ENCODE measurements around the gene DSTN. TPM values are rescaled to one million over a fixed set of nuclear protein-coding genes. Genes with fewer than 3 reads are reported as not detected.

DSTN gene
- total RNA-seq, 1 experiment from 2014 or later, result 202 TPM

- Histone ChIP-seq H3K9ac (ENCODE audit: low read length) (no peak overlapping the region), H3K79me2 (ENCODE audit: insufficient read depth, low read length) (no peaks in the 10 kb centered on the region; the same call in 1 of the 2 replicates), H3K4me2 (ENCODE audit: low read length) (no peak overlapping the region), H3K4me3 (replicated peaks in 1 of 2; ENCODE audit: low read depth in 1 of 2, low read length in 2 of 2) (no peak overlapping the region), H2AFZ (ENCODE audit: low read depth, low read length, poor library complexity, severe bottlenecking) (no peak overlapping the region), H3K4me1 (ENCODE audit: control insufficient read depth in 1 of 2, insufficient read depth in 2 of 2, low read length in 2 of 2) (no peaks in the 10 kb centered on the region), H4K20me1 (ENCODE audit: insufficient read depth) (no peaks in the 10 kb centered on the region), H3K9me3 (ENCODE audit: control insufficient read depth in 1 of 2, insufficient read depth in 1 of 2, low read depth in 1 of 2, low read length in 2 of 2) (no peaks in the 10 kb centered on the region), H3K9me2 (ENCODE audit: insufficient read depth) (no peaks in the 10 kb centered on the region), H3K27me3 (ENCODE audit: insufficient read depth, low read length) (no peaks in the 10 kb centered on the region), H3K36me3 (ENCODE audit: control insufficient read depth in 1 of 2, insufficient read depth in 2 of 2, low read length in 2 of 2) (peaks cover 21 to 25% of the 10 kb centered on the region in 2 experiments; a peak in 3 of 4 replicates), H3K27ac (ENCODE audit: low read depth, low read length) (no peak overlapping the region)
- DNase-seq (ENCODE audit: low read depth, low spot score), result no peak
- TF ChIP-seq ZNF274 (IDR thresholded peaks at IDR 0.05; ENCODE audit: low read depth, low read length) (no peak), SP1 (IDR thresholded peaks at IDR 0.05; ENCODE audit: low read depth) (no peak), EZH2 (IDR thresholded peaks at IDR 0.05) (no peak), POLR2A (IDR thresholded peaks at IDR 0.05; ENCODE audit: borderline replicate concordance, extremely low read depth, insufficient read depth, insufficient read length) (no peak), TCF7L2 (IDR thresholded peaks at IDR 0.05; ENCODE audit: borderline replicate concordance, extremely low read depth, insufficient read depth, insufficient read length) (no peak), ZFX (IDR thresholded peaks at IDR 0.05) (no peak), JUND (IDR thresholded peaks at IDR 0.05) (no peak), SIN3A (IDR thresholded peaks at IDR 0.05; ENCODE audit: low read depth) (no peak), RAD21 (IDR thresholded peaks at IDR 0.05; ENCODE audit: low read depth) (no peak)
- TF ChIP-seq, protein P1, sequence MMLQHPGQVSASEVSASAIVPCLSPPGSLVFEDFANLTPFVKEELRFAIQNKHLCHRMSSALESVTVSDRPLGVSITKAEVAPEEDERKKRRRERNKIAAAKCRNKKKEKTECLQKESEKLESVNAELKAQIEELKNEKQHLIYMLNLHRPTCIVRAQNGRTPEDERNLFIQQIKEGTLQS (IDR thresholded peaks at IDR 0.05), result no peak
- intact Hi-C loops (cut with micrococcal nuclease), result no loop called here
- CTCF ChIA-PET, result no interaction called here
- POLR2A ChIA-PET, result no interaction called here
- ATAC-seq, result peak; percentile 40; the same call in 1 of the 2 replicates
- BruUV-seq (replicated peaks), result no TSS peak
- RAD21 ChIA-PET (ENCODE audit: low non-redundant PET in 1 of 2, low total read pairs in 2 of 2, uncharacterized antibody in 2 of 2, unreplicated experiment in 2 of 2), result no interaction called here
These were observed 66.9 kb downstream of the DSTN start for GRCh38 chr20:17636523-17637412.

DNA sequence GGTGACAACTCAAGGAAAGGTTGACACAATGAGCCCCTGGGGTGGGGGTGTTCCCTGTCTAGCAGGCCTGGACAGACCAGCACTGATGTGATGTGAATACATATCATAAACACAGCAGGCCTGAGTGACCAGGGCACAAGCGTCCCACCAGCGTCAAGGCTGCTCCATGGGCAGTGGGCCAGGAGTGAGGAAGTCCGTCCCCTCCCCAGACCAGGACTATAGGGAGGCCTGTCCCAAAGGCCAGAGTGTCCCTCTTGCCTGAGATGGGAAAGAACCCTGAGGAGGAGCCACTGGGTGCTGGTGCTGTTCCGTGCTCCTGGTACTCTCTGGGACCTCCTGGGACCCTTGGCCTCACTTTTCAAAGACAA is 67.5 kb downstream of the DSTN start:
- DNase-seq (ENCODE audit: low read depth, low spot score) (no peak), ATAC-seq (no peak)
- no peaks in the 10 kb centered on the region; the same call in 1 of the 2 replicates for H3K79me2 ChIP-seq (ENCODE audit: insufficient read depth, low read length)
- H3K9me2 ChIP-seq (ENCODE audit: insufficient read depth), result no peaks in the 10 kb centered on the region
- peaks cover 15 to 19% of the 10 kb centered on the region in 2 experiments; a peak in 3 of 4 replicates for H3K36me3 ChIP-seq (ENCODE audit: control insufficient read depth in 1 of 2, insufficient read depth in 2 of 2, low read length in 2 of 2)
- H2AFZ ChIP-seq (ENCODE audit: low read depth, low read length, poor library complexity, severe bottlenecking), result no peak overlapping the region
- no TSS peak for BruUV-seq (replicated peaks)
- no peak overlapping the region for H3K4me2 ChIP-seq (ENCODE audit: low read length)
- no peaks in the 10 kb centered on the region for H4K20me1 ChIP-seq (ENCODE audit: insufficient read depth)
- ChIA-PET RAD21 (ENCODE audit: low non-redundant PET in 1 of 2, low total read pairs in 2 of 2, uncharacterized antibody in 2 of 2, unreplicated experiment in 2 of 2) (no interaction called here), CTCF (no interaction called here), POLR2A (no interaction called here)
- H3K9me3 ChIP-seq (ENCODE audit: control insufficient read depth in 1 of 2, insufficient read depth in 1 of 2, low read depth in 1 of 2, low read length in 2 of 2), result no peaks in the 10 kb centered on the region
- H3K27ac ChIP-seq (ENCODE audit: low read depth, low read length), result no peak overlapping the region
- intact Hi-C loops (cut with micrococcal nuclease), result no loop called here
- H3K27me3 ChIP-seq (ENCODE audit: insufficient read depth, low read length), result no peaks in the 10 kb centered on the region
- no peaks in the 10 kb centered on the region for H3K4me1 ChIP-seq (ENCODE audit: control insufficient read depth in 1 of 2, insufficient read depth in 2 of 2, low read length in 2 of 2)
- H3K4me3 ChIP-seq (replicated peaks in 1 of 2; ENCODE audit: low read depth in 1 of 2, low read length in 2 of 2), result no peak overlapping the region
- H3K9ac ChIP-seq (ENCODE audit: low read length), result no peak overlapping the region
- TF ChIP-seq SP1 (IDR thresholded peaks at IDR 0.05; ENCODE audit: low read depth), result no peak
- TF ChIP-seq TCF7L2 (IDR thresholded peaks at IDR 0.05; ENCODE audit: borderline replicate concordance, extremely low read depth, insufficient read depth, insufficient read length), result no peak
- no peak for TF ChIP-seq ZFX (IDR thresholded peaks at IDR 0.05)
- TF ChIP-seq MAX (IDR thresholded peaks at IDR 0.05), result no peak
- TF ChIP-seq REST (IDR thresholded peaks at IDR 0.05; ENCODE audit: low read depth), result no peak
- no peak for TF ChIP-seq EZH2phosphoT487 (IDR thresholded peaks at IDR 0.05; ENCODE audit: borderline replicate concordance)
- TF ChIP-seq RAD21 (IDR thresholded peaks at IDR 0.05; ENCODE audit: low read depth), result no peak
- TF ChIP-seq, protein P1 (IDR thresholded peaks at IDR 0.05), result no peak
- no peak for TF ChIP-seq JUND (IDR thresholded peaks at IDR 0.05)
- no peak for TF ChIP-seq EZH2 (IDR thresholded peaks at IDR 0.05)
- TF ChIP-seq ZNF274 (IDR thresholded peaks at IDR 0.05; ENCODE audit: low read depth, low read length), result no peak
- TF ChIP-seq SIN3A (IDR thresholded peaks at IDR 0.05; ENCODE audit: low read depth), result no peak
- TF ChIP-seq POLR2AphosphoS5 (IDR thresholded peaks at IDR 0.05; ENCODE audit: low read depth, low read length), result no peak
- no peak for TF ChIP-seq SRF (IDR thresholded peaks at IDR 0.05; ENCODE audit: low read depth)
